H1 (cell line): ENCODE measurements around the gene MBD1. TPM values are rescaled to one million over a fixed set of nuclear protein-coding genes. Genes with fewer than 3 reads are reported as not detected.

Experiments
- CTCF ChIA-PET: fragments of 300-600 bp; sonication (Branson Sonifier 250); formaldehyde crosslinking; loops from one replicate; lab custom pipeline; 2021; ENCODE audit not compliant: partially characterized antibody; lab: Charles Lee
- POLR2A ChIA-PET: fragments of 300-600 bp; sonication (Branson Sonifier 250); formaldehyde crosslinking; loops from one replicate; lab custom pipeline; 2021; ENCODE audit warnings: inconsistent platforms; ENCODE audit not compliant: partially characterized antibody; lab: Charles Lee
- DNase-seq, 2 experiments: peaks; one replicate each; pipeline versions ENCODE4 v3.0.0 to v3.0.0-alpha.2; 2010 to 2022; ENCODE audit warnings: low spot score in 2 of 2, low read depth in 1 of 2, mixed read lengths in 1 of 2
- FAIRE-seq: peaks from 2 replicates; lab custom pipeline; 2011; peaks lifted over from hg19 to GRCh38; lab: Jason Lieb, UNC
- H2AFZ ChIP-seq: 2 replicates; pipeline ENCODE4 v1.8.1; 2012; ENCODE audit warnings: low read length, inconsistent platforms
- H2AK5ac ChIP-seq: 2 replicates; pipeline ENCODE4 v1.6.1; 2013; ENCODE audit warnings: low read depth, low read length
- H2BK120ac ChIP-seq: replicated peaks from 2 replicates; pipeline ENCODE3; 2013; ENCODE audit warnings: low read depth, low read length, inconsistent platforms
- H2BK12ac ChIP-seq: 2 replicates; pipeline ENCODE4 v1.6.1; 2013; ENCODE audit warnings: low read depth, low read length
- H2BK15ac ChIP-seq: 2 replicates; pipeline ENCODE4 v1.6.1; 2013; ENCODE audit warnings: low read length
- H2BK20ac ChIP-seq: 2 replicates; pipeline ENCODE4 v1.6.1; 2013; ENCODE audit warnings: low read length
- H2BK5ac ChIP-seq: 2 replicates; pipeline ENCODE4 v1.6.1; 2013; ENCODE audit warnings: low read depth, low read length
- H3K14ac ChIP-seq: 2 replicates; pipeline ENCODE4 v1.6.1; 2013; ENCODE audit warnings: inconsistent platforms; ENCODE audit not compliant: insufficient read length
- H3K18ac ChIP-seq: 2 replicates; pipeline ENCODE4 v1.6.1; 2013; ENCODE audit warnings: low read length; ENCODE audit errors: extremely low read depth
- H3K23ac ChIP-seq: 2 replicates; pipeline ENCODE4 v1.6.1; 2013; ENCODE audit warnings: inconsistent platforms; ENCODE audit not compliant: insufficient read length
- H3K23me2 ChIP-seq: 2 replicates; pipeline ENCODE4 v1.6.1; 2013; ENCODE audit warnings: low read depth, low read length
- H3K27ac ChIP-seq: 2 replicates; pipeline ENCODE4 v1.6.1; 2011; ENCODE audit warnings: low read depth, low read length, inconsistent platforms
- H3K27me3 ChIP-seq, 4 experiments: replicated peaks in 1 of 4; 1 replicate in 1 of 4; 2 replicates in 3 of 4; pipeline versions ENCODE4 v1.6.1 to v1.8.1; 2011 to 2013; ENCODE audit warnings: low read length in 3 of 4, mild to moderate bottlenecking in 3 of 4, inconsistent platforms in 2 of 4, mixed read lengths in 2 of 4, moderate library complexity in 1 of 4; ENCODE audit not compliant: control insufficient read depth in 3 of 4, insufficient read depth in 3 of 4; ENCODE audit errors: extremely low read depth in 1 of 4
- H3K36me3 ChIP-seq, 4 experiments: 2 replicates each; pipeline versions ENCODE4 v1.6.1 to v1.8.1; 2011 to 2013; ENCODE audit warnings: mild to moderate bottlenecking in 4 of 4, low read length in 3 of 4, moderate library complexity in 2 of 4, control low read depth in 1 of 4, inconsistent platforms in 1 of 4; ENCODE audit not compliant: insufficient read depth in 4 of 4, control insufficient read depth in 2 of 4
- H3K4ac ChIP-seq: replicated peaks from 2 replicates; pipeline ENCODE3; 2013; ENCODE audit warnings: low read length, low read depth, mixed read lengths, inconsistent platforms; ENCODE audit not compliant: insufficient read length
- H3K4me1 ChIP-seq, 4 experiments: replicated peaks in 1 of 4; 1 replicate in 1 of 4; 2 replicates in 3 of 4; pipeline versions ENCODE4 v1.6.1 to v1.8.1; 2011 to 2013; ENCODE audit warnings: low read length in 3 of 4, inconsistent platforms in 2 of 4, mixed read lengths in 1 of 4; ENCODE audit not compliant: insufficient read depth in 4 of 4, control insufficient read depth in 3 of 4
- H3K4me2 ChIP-seq, 2 experiments: 2 replicates each; pipeline versions ENCODE4 v1.6.1 to v1.8.1; 2011 to 2013; ENCODE audit warnings: low read depth in 2 of 2, low read length in 2 of 2, control low read depth in 1 of 2, inconsistent platforms in 1 of 2, mild to moderate bottlenecking in 1 of 2; ENCODE audit not compliant: insufficient read depth in 1 of 2
- H3K4me3 ChIP-seq, 4 experiments: fragments of 200-600, 300-600 bp in 1 of 4; sonication (generic), shearing (Covaris generic), sonication (Bioruptor Twin) in 1 of 4; 2 replicates each; pipeline versions ENCODE4 v1.5.1 to v1.8.1; 2011 to 2016; ENCODE audit warnings: low read length in 4 of 4, low read depth in 3 of 4, control low read depth in 2 of 4, inconsistent platforms in 2 of 4, mild to moderate bottlenecking in 2 of 4, mixed read lengths in 1 of 4, moderate library complexity in 1 of 4; ENCODE audit not compliant: insufficient read depth in 2 of 4; ENCODE audit errors: extremely low read depth in 1 of 4
- H3K56ac ChIP-seq: replicated peaks from 2 replicates; pipeline ENCODE3; 2013; ENCODE audit warnings: low read depth, mild to moderate bottlenecking, mixed read lengths, low read length, inconsistent platforms; ENCODE audit not compliant: insufficient read length
- H3K79me1 ChIP-seq: 2 replicates; pipeline ENCODE4 v1.6.1; 2013; ENCODE audit warnings: low read depth, low read length, control low read depth
- H3K79me2 ChIP-seq, 2 experiments: 2 replicates each; pipeline versions ENCODE4 v1.6.1 to v1.8.1; 2012 to 2013; ENCODE audit warnings: low read length in 2 of 2, mild to moderate bottlenecking in 2 of 2, inconsistent platforms in 1 of 2; ENCODE audit not compliant: insufficient read depth in 2 of 2, control insufficient read depth in 1 of 2
- H3K9ac ChIP-seq, 4 experiments: replicated peaks in 1 of 4; 1 replicate in 1 of 4; 2 replicates in 3 of 4; pipeline versions ENCODE4 v1.6.1 to v1.8.1; 2011 to 2013; ENCODE audit warnings: low read depth in 3 of 4, low read length in 3 of 4, control low read depth in 2 of 4, mild to moderate bottlenecking in 2 of 4, moderate library complexity in 2 of 4, inconsistent platforms in 1 of 4; ENCODE audit errors: extremely low read depth in 1 of 4
- H3K9me3 ChIP-seq, 2 experiments: 2 replicates each; pipeline versions ENCODE4 v1.6.1 to v1.8.1; 2012 to 2013; ENCODE audit warnings: mild to moderate bottlenecking in 2 of 2, moderate library complexity in 2 of 2, control low read depth in 1 of 2, inconsistent platforms in 1 of 2, low read depth in 1 of 2, low read length in 1 of 2, mixed read lengths in 1 of 2; ENCODE audit not compliant: insufficient read depth in 2 of 2
- H4K20me1 ChIP-seq, 2 experiments: replicated peaks in 1 of 2; 2 replicates each; pipeline versions ENCODE3 to v1.8.1; 2011 to 2013; ENCODE audit warnings: inconsistent platforms in 2 of 2, low read length in 2 of 2, mild to moderate bottlenecking in 1 of 2; ENCODE audit not compliant: insufficient read depth in 2 of 2, control insufficient read depth in 1 of 2
- H4K5ac ChIP-seq: 2 replicates; pipeline ENCODE4 v1.6.1; 2013; ENCODE audit warnings: low read length, low read depth, mixed read lengths, inconsistent platforms; ENCODE audit not compliant: insufficient read length
- H4K8ac ChIP-seq: 2 replicates; pipeline ENCODE4 v1.8.0; 2013; ENCODE audit warnings: mild to moderate bottlenecking, moderate library complexity, low read length, inconsistent platforms; ENCODE audit not compliant: insufficient read depth; ENCODE audit errors: extremely low read depth
- H4K91ac ChIP-seq: replicated peaks from 2 replicates; pipeline ENCODE3; 2013; ENCODE audit warnings: low read length, mixed read lengths, inconsistent platforms; ENCODE audit not compliant: insufficient read length
- MAFK ChIP-seq: IDR thresholded peaks from 2 replicates; pipeline ENCODE4 v1.6.1; 2012; ENCODE audit warnings: low read depth, mild to moderate bottlenecking, improper control_type of control experiment, low read length
- SIX5 ChIP-seq: IDR thresholded peaks from 2 replicates; pipeline ENCODE4 v1.6.1; 2011; ENCODE audit warnings: mild to moderate bottlenecking, low read depth, low read length
- TEAD4 ChIP-seq: IDR thresholded peaks from 2 replicates; pipeline ENCODE4 v1.6.1; 2012; ENCODE audit warnings: low read depth, low read length, inconsistent platforms, mixed read lengths
- WGBS, 2 experiments: shearing (Covaris generic) in 1 of 2; methylation state at CpG; one replicate each; pipeline versions ENCODE4 v1.1.6 to v1.1.7; 2013 to 2015; ENCODE audit warnings: low lambda C conversion rate in 2 of 2, mixed read lengths in 2 of 2, inconsistent platforms in 1 of 2, low coverage in 1 of 2, missing lambda C conversion rate in 1 of 2; ENCODE audit not compliant: insufficient replicate concordance in 2 of 2, insufficient coverage in 1 of 2, insufficient read length in 1 of 2; ENCODE audit errors: extremely low coverage in 1 of 2, missing lambda C conversion rate in 1 of 2; 5-methylcytosine and 5-hydroxymethylcytosine counted together
- polyA plus RNA-seq, 7 experiments: library from polyadenylated mRNA; depleted of rRNA in 3 of 7; stranded (reverse) in 5 of 7; unstranded in 2 of 7; fragments of >200 nt in 5 of 7; fragments of 200-250 nt in 2 of 7; gene quantifications; 1 replicate in 5 of 7; 2 replicates in 1 of 7; 4 replicates in 1 of 7; pipeline versions ENCODE4 v1.2.1 to v1.2.3, GENCODE V29; 2011 to 2013; ENCODE audit warnings: missing spikeins in 2 of 7, mixed read lengths in 2 of 7
- total RNA-seq: library from RNA; stranded (reverse); fragmentation: NEBNext Ultra II Directional; extraction: Animal tissue kit (Norgen Biotek cat#: 25700); gene quantifications from 2 replicates; pipeline ENCODE4 v1.2.1, GENCODE V29; 2021

Gene MBD1
- total and polyA plus RNA-seq, 2 of the 8 experiments (the other 6 are each of a cell fraction or from before 2014, with no cell fraction given) = 32.2 to 41.6 TPM

GRCh38 chr18:50250935-50251334, 30.4 kb downstream of the MBD1 start:
- no peak overlapping the region for H2BK15ac ChIP-seq
- H3K27me3 ChIP-seq = no peaks in the 10 kb centered on the region
- H4K91ac ChIP-seq = no peak overlapping the region
- H4K8ac ChIP-seq = no peak overlapping the region
- H3K79me2 ChIP-seq = no peaks in the 10 kb centered on the region
- no peak overlapping the region for H3K4ac ChIP-seq
- H3K4me2 ChIP-seq = no peak overlapping the region
- no peak overlapping the region for H3K4me3 ChIP-seq
- H3K79me1 ChIP-seq = no peaks in the 10 kb centered on the region
- no peak overlapping the region for H4K5ac ChIP-seq
- peak overlapping the region; percentile 65; the same call in 1 of the 2 replicates for H2AK5ac ChIP-seq
- peak overlapping the region; percentile 6; the same call in 1 of the 2 replicates for H2BK12ac ChIP-seq
- no peak overlapping the region for H3K14ac ChIP-seq
- no peaks in the 10 kb centered on the region for H3K9me3 ChIP-seq
- no peak overlapping the region for H3K56ac ChIP-seq
- H3K36me3 ChIP-seq = no peaks in the 10 kb centered on the region
- no peak overlapping the region for H3K23ac ChIP-seq
- no peak for DNase-seq
- H2BK120ac ChIP-seq = no peak overlapping the region
- H2BK5ac ChIP-seq = no peak overlapping the region
- peaks cover 0 to 3% (median 0%) of the 10 kb centered on the region in 4 experiments; a peak in 1 of 7 replicates for H3K4me1 ChIP-seq
- TF ChIP-seq SIX5 (no peak), TEAD4 (no peak), MAFK (peak; percentile 77; the same call in 1 of the 2 replicates)
- 83% methylated on average over 3 of the region's 3 CpGs; no CpG with 5 or more reads in 1 of the 2 experiments for WGBS, 2 experiments
- H2BK20ac ChIP-seq = no peak overlapping the region
- H3K23me2 ChIP-seq = no peaks in the 10 kb centered on the region
- H2AFZ ChIP-seq = 0 out of 2 replicates have a peak overlapping the region, but pooled peaks have one; percentile 76
- ChIA-PET POLR2A (no interaction called here), CTCF (interaction anchor here (0.6 to 2.5 kb wide), 5 partner anchors 8 to 107 kb away, joined by 3 to 11 read pairs (median 3); partner anchors contain the start of gene MBD1)
- H3K9ac ChIP-seq = no peak overlapping the region
- FAIRE-seq = no peak
- no peak overlapping the region for H3K27ac ChIP-seq
- H4K20me1 ChIP-seq = no peaks in the 10 kb centered on the region
- H3K18ac ChIP-seq = no peak overlapping the region
